Prostate gland (tissue), 2 donors: Measurements from ENCODE around the gene KLHL18.

Source experiments
- POLR2A ChIP-seq: fragments of 450-650 bp; IDR thresholded peaks from one replicate; pipeline ENCODE4 v1.6.1; 2016; ENCODE audit warnings: antibody characterized with exemption, mild to moderate bottlenecking
- POLR2AphosphoS5 ChIP-seq: sonication (generic); formaldehyde crosslinking; IDR thresholded peaks from one replicate; pipeline ENCODE4 v1.6.1; 2017; ENCODE audit warnings: antibody characterized with exemption
- TF ChIP-seq, protein P1 (sequence below), 4 experiments: fragments of 200-600 bp in 2 of 4; fragments of 450-650 bp in 2 of 4; sonication (generic) in 2 of 4; IDR thresholded peaks; 1 replicate in 3 of 4; 2 replicates in 1 of 4; pipeline ENCODE4 v1.5.1; 2016 to 2019; ENCODE audit warnings: antibody characterized with exemption in 4 of 4, mild to moderate bottlenecking in 2 of 4, moderate library complexity in 2 of 4

DNA sequence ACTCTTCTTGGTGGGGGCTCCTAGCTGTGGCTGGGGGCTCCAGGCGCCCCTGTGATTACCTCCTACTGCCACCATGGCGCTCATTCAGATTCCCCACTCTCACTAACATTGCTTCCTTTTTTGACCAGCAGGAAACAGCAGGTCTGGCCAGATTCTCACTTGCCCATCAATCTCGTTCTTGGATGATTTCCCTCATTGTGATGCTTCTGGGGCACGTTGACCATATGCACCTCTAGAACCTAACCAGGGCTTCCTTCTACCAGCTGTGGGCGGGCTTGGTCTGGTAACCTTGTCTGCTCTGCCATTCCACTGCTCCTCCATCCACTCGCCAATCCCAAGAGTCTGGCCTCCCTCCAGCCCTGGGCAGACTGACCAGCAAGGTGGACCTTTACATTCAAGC lies 62.2 kb downstream of the KLHL18 start:
- TF ChIP-seq, protein P1, sequence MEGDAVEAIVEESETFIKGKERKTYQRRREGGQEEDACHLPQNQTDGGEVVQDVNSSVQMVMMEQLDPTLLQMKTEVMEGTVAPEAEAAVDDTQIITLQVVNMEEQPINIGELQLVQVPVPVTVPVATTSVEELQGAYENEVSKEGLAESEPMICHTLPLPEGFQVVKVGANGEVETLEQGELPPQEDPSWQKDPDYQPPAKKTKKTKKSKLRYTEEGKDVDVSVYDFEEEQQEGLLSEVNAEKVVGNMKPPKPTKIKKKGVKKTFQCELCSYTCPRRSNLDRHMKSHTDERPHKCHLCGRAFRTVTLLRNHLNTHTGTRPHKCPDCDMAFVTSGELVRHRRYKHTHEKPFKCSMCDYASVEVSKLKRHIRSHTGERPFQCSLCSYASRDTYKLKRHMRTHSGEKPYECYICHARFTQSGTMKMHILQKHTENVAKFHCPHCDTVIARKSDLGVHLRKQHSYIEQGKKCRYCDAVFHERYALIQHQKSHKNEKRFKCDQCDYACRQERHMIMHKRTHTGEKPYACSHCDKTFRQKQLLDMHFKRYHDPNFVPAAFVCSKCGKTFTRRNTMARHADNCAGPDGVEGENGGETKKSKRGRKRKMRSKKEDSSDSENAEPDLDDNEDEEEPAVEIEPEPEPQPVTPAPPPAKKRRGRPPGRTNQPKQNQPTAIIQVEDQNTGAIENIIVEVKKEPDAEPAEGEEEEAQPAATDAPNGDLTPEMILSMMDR (IDR thresholded peaks at IDR 0.05) = no peak
- TF ChIP-seq POLR2A (no peak), POLR2AphosphoS5 (no peak)
